ENCODE results near the gene MTMR11.
A peak's percentile ranks its signal among the peaks of the same experiment; 100 is the strongest.

Gene MTMR11

DNA sequence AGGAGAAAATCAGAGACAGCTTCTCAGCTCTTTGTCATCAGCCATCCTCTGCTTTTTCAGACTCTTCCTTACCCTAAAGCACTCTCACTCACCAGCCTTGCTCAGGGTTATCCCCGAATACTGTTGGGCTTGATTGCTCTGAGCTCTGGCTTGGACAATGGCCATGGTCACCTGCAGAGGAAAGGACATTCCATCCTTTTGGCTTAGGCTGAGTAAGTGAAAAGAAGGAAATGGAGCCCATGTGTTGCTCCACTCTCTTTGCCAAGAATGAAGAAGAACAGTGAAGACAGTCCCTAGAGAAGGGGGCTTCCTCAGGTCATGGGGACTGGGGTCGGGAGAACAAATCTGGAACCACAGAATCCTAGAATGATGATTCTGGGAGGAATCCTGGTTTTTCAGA, 2.3 kb downstream of the MTMR11 start:
- Histone ChIP-seq H3K4me3 (ENCODE audit: low read depth in 1 of 2, low read length in 2 of 2) (no peak overlapping the region), H3K27me3 (ENCODE audit: low read depth, low read length) (no peaks in the 10 kb centered on the region), H3K4me1 (ENCODE audit: control insufficient read depth in 1 of 2, insufficient read depth in 2 of 2, low read length in 2 of 2) (peaks cover 10 to 32% of the 10 kb centered on the region in 2 donors), H3K36me3 (ENCODE audit: control insufficient read depth in 1 of 2, insufficient read depth in 2 of 2, low read length in 2 of 2) (peaks cover 17 to 21% of the 10 kb centered on the region in 2 donors), H3K9me3 (ENCODE audit: control insufficient read depth in 1 of 2, low read length in 2 of 2) (no peaks in the 10 kb centered on the region), H3K27ac (ENCODE audit: low read length) (peak overlapping the region; percentile 88)

GRCh38 chr1:149933208-149933607, 3.5 kb downstream of the MTMR11 start:
- Histone ChIP-seq H3K4me3 (ENCODE audit: low read depth in 1 of 2, low read length in 2 of 2) (no peak overlapping the region), H3K4me1 (ENCODE audit: control insufficient read depth in 1 of 2, insufficient read depth in 2 of 2, low read length in 2 of 2) (peaks cover 15 to 29% of the 10 kb centered on the region in 2 donors), H3K9me3 (ENCODE audit: control insufficient read depth in 1 of 2, low read length in 2 of 2) (no peaks in the 10 kb centered on the region), H3K27me3 (ENCODE audit: low read depth, low read length) (no peaks in the 10 kb centered on the region), H3K27ac (ENCODE audit: low read length) (no peak overlapping the region), H3K36me3 (ENCODE audit: control insufficient read depth in 1 of 2, insufficient read depth in 2 of 2, low read length in 2 of 2) (peaks cover 17 to 25% of the 10 kb centered on the region in 2 donors)

- Histone ChIP-seq H3K27ac (ENCODE audit: low read length) (no peak overlapping the region), H3K4me1 (ENCODE audit: control insufficient read depth in 1 of 2, insufficient read depth in 2 of 2, low read length in 2 of 2) (peaks cover 9 to 22% of the 10 kb centered on the region in 2 donors), H3K4me3 (ENCODE audit: low read depth in 1 of 2, low read length in 2 of 2) (no peak overlapping the region), H3K36me3 (ENCODE audit: control insufficient read depth in 1 of 2, insufficient read depth in 2 of 2, low read length in 2 of 2) (peaks cover 17 to 25% of the 10 kb centered on the region in 2 donors), H3K9me3 (ENCODE audit: control insufficient read depth in 1 of 2, low read length in 2 of 2) (no peaks in the 10 kb centered on the region), H3K27me3 (ENCODE audit: low read depth, low read length) (no peaks in the 10 kb centered on the region)
Measured at GRCh38 chr1:149932474-149932873, 4.2 kb downstream of the MTMR11 start.

GRCh38 chr1:149931212-149931790, 5.4 kb downstream of the MTMR11 start:
- Histone ChIP-seq H3K9me3 (ENCODE audit: control insufficient read depth in 1 of 2, low read length in 2 of 2) (no peaks in the 10 kb centered on the region), H3K4me1 (ENCODE audit: control insufficient read depth in 1 of 2, insufficient read depth in 2 of 2, low read length in 2 of 2) (peaks cover 9 to 23% of the 10 kb centered on the region in 2 donors), H3K36me3 (ENCODE audit: control insufficient read depth in 1 of 2, insufficient read depth in 2 of 2, low read length in 2 of 2) (peaks cover 18 to 27% of the 10 kb centered on the region in 2 donors), H3K27ac (ENCODE audit: low read length) (no peak overlapping the region), H3K27me3 (ENCODE audit: low read depth, low read length) (no peaks in the 10 kb centered on the region), H3K4me3 (ENCODE audit: low read depth in 1 of 2, low read length in 2 of 2) (no peak overlapping the region)

DNA sequence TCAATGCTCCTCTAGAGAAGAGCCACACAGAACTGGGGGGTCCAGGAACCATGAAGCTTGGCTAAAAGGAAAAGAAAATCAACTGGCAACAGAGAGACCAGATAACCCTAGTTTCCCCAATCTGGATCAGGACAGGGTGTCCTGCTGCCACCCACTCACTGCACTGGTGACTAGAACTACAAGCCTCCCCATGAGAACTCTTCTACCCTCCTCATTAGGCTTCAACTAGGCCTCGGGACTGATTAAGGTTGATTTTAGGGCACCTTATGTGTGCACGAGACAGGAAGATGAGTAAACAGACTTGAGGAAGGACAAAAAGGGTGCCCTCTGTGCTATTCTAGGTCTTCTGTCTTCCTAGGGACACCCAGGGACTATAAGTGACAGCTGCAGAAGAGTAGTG, 6.8 kb downstream of the MTMR11 start:
- H3K4me1 ChIP-seq (ENCODE audit: control insufficient read depth in 1 of 2, insufficient read depth in 2 of 2, low read length in 2 of 2) = peaks cover 13 to 28% of the 10 kb centered on the region in 2 donors
- no peaks in the 10 kb centered on the region for H3K27me3 ChIP-seq (ENCODE audit: low read depth, low read length)
- H3K9me3 ChIP-seq (ENCODE audit: control insufficient read depth in 1 of 2, low read length in 2 of 2) = no peaks in the 10 kb centered on the region
- peaks cover 32 to 41% of the 10 kb centered on the region in 2 donors for H3K36me3 ChIP-seq (ENCODE audit: control insufficient read depth in 1 of 2, insufficient read depth in 2 of 2, low read length in 2 of 2)
- H3K27ac ChIP-seq (ENCODE audit: low read length) = no peak overlapping the region
- no peak overlapping the region for H3K4me3 ChIP-seq (ENCODE audit: low read depth in 1 of 2, low read length in 2 of 2)

DNA sequence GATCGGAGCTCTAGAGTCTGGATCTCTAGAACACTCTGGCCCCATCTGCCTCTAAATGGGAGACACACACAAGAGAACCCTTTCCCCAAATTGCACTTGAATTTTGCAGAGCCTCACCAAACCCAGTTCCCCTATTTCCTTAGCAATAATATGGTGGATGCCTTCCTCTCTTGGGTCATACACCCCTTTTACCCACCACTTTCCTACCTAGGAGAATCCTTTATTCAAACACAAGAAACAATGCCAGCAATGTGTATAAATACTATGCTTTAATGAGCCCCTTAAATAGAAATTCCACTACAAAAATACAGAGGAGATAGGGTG, 8.3 kb downstream of the MTMR11 start:
- no peaks in the 10 kb centered on the region for H3K27me3 ChIP-seq (ENCODE audit: low read depth, low read length)
- peak overlapping the region; percentile 86 to 88 for H3K4me3 ChIP-seq (ENCODE audit: low read depth in 1 of 2, low read length in 2 of 2)
- H3K27ac ChIP-seq (ENCODE audit: low read length) = peak overlapping the region; percentile 97
- peaks cover 44 to 56% of the 10 kb centered on the region in 2 donors for H3K36me3 ChIP-seq (ENCODE audit: control insufficient read depth in 1 of 2, insufficient read depth in 2 of 2, low read length in 2 of 2)
- H3K9me3 ChIP-seq (ENCODE audit: control insufficient read depth in 1 of 2, low read length in 2 of 2) = no peaks in the 10 kb centered on the region
- H3K4me1 ChIP-seq (ENCODE audit: control insufficient read depth in 1 of 2, insufficient read depth in 2 of 2, low read length in 2 of 2) = peaks cover 13 to 28% of the 10 kb centered on the region in 2 donors

DNA sequence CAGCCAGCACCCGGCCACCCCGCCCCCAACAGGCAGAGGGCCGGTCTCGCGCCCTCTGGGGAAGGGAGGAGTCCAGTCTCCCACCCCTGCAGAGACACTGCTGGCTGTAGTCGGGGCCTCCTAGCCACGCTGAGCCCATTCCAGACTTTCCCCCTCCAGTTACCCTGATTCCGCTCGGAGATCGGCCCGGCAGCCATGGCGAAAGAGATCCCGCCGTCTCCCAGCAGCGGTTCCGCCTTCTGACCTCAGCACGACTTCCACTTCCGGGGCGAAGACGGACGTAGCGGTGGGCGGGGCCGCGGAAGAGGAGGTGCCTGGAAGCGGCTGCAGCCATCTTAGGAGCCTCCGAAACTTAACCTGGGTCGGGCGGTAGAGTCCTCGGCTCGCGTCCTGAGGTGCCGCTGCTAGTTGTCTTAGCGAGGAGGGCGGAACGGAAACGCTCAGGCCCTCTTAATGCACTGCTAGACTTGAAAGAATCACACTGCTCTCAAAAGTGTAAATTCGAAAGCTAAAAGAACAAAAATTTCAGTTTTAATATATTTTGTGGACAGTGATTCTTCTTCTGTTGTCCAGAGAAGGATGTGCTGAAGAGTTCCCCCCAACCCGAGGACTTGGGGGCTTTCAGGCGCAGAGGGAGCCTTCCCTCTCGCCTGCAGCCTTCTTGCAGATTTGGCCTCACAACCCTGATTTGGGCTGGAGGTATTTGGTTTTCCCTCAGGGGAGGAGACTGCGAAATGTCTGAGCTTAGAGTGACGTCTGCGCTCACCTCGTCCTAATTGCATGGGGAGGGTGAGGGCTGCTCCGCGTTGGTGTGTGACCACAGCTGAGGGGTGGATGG, 8.9 kb downstream of the MTMR11 start, which contains the start of gene SF3B4:
SF3B4 (minus strand) TSS at position 241 of the 838 bp plus-strand sequence; CDS start at position 197, 44 bp downstream.
- Histone ChIP-seq H3K36me3 (ENCODE audit: control insufficient read depth in 1 of 2, insufficient read depth in 2 of 2, low read length in 2 of 2) (peaks cover 50 to 61% of the 10 kb centered on the region in 2 donors), H3K9me3 (ENCODE audit: control insufficient read depth in 1 of 2, low read length in 2 of 2) (no peaks in the 10 kb centered on the region), H3K27me3 (ENCODE audit: low read depth, low read length) (no peaks in the 10 kb centered on the region), H3K27ac (ENCODE audit: low read length) (peak within 1 kb of the TSS; percentile 97), H3K4me1 (ENCODE audit: control insufficient read depth in 1 of 2, insufficient read depth in 2 of 2, low read length in 2 of 2) (peaks cover 13 to 28% of the 10 kb centered on the region in 2 donors), H3K4me3 (ENCODE audit: low read depth in 1 of 2, low read length in 2 of 2) (peak within 1 kb of the TSS; percentile 86 to 88)

- H3K36me3 ChIP-seq (ENCODE audit: control insufficient read depth in 1 of 2, insufficient read depth in 2 of 2, low read length in 2 of 2) = peaks cover 51 to 63% of the 10 kb centered on the region in 2 donors
Measured at GRCh38 chr1:149927056-149927562, 9.6 kb downstream of the MTMR11 start.

GRCh38 chr1:149926296-149926695, 10.4 kb downstream of the MTMR11 start:
- Histone ChIP-seq H3K36me3 (ENCODE audit: control insufficient read depth in 1 of 2, insufficient read depth in 2 of 2, low read length in 2 of 2) (peaks cover 44 to 55% of the 10 kb centered on the region in 2 donors), H3K27ac (ENCODE audit: low read length) (no peak overlapping the region), H3K4me3 (ENCODE audit: low read depth in 1 of 2, low read length in 2 of 2) (peak overlapping the region; percentile 86 to 88), H3K9me3 (ENCODE audit: control insufficient read depth in 1 of 2, low read length in 2 of 2) (no peaks in the 10 kb centered on the region), H3K27me3 (ENCODE audit: low read depth, low read length) (no peaks in the 10 kb centered on the region), H3K4me1 (ENCODE audit: control insufficient read depth in 1 of 2, insufficient read depth in 2 of 2, low read length in 2 of 2) (peaks cover 13 to 28% of the 10 kb centered on the region in 2 donors)

More at GRCh38 chr1:149927056-149927562, 9.6 kb downstream of the MTMR11 start:
- Histone ChIP-seq H3K9me3 (ENCODE audit: control insufficient read depth in 1 of 2, low read length in 2 of 2) (no peaks in the 10 kb centered on the region), H3K4me3 (ENCODE audit: low read depth in 1 of 2, low read length in 2 of 2) (peak overlapping the region; percentile 86 to 88), H3K4me1 (ENCODE audit: control insufficient read depth in 1 of 2, insufficient read depth in 2 of 2, low read length in 2 of 2) (peaks cover 13 to 28% of the 10 kb centered on the region in 2 donors), H3K27ac (ENCODE audit: low read length) (peak overlapping the region; percentile 97), H3K27me3 (ENCODE audit: low read depth, low read length) (no peaks in the 10 kb centered on the region)

DNA sequence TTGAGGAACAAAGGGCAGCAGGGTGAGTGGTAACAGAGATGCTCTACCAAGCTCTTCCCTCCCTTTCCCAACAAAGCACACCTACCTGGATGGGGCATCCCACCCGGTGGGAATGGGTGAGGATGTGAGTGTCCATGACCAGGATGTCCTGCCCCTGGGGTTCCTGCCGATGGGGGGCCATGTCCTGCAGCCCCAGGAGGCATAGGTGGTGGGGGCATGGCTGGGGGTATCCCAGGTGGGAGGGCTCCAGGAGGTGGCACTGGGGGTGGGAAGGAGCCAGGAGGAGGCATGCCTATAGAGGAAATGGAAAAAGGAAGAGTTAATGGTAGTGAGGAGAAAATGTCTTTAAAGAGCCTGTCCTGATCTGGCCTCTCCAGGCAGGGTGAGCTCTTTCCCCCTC, 10.9 kb downstream of the MTMR11 start:
- H3K27ac ChIP-seq (ENCODE audit: low read length) = no peak overlapping the region
- H3K27me3 ChIP-seq (ENCODE audit: low read depth, low read length) = no peaks in the 10 kb centered on the region
- peaks cover 44 to 50% of the 10 kb centered on the region in 2 donors for H3K36me3 ChIP-seq (ENCODE audit: control insufficient read depth in 1 of 2, insufficient read depth in 2 of 2, low read length in 2 of 2)
- H3K4me3 ChIP-seq (ENCODE audit: low read depth in 1 of 2, low read length in 2 of 2) = peak overlapping the region in 1 of 2 donors; percentile 88
- H3K4me1 ChIP-seq (ENCODE audit: control insufficient read depth in 1 of 2, insufficient read depth in 2 of 2, low read length in 2 of 2) = peaks cover 13 to 28% of the 10 kb centered on the region in 2 donors
- H3K9me3 ChIP-seq (ENCODE audit: control insufficient read depth in 1 of 2, low read length in 2 of 2) = no peaks in the 10 kb centered on the region

- H3K36me3 ChIP-seq (ENCODE audit: control insufficient read depth in 1 of 2, insufficient read depth in 2 of 2, low read length in 2 of 2) = peaks cover 43 to 47% of the 10 kb centered on the region in 2 donors
- H3K27me3 ChIP-seq (ENCODE audit: low read depth, low read length) = no peaks in the 10 kb centered on the region
- no peaks in the 10 kb centered on the region for H3K9me3 ChIP-seq (ENCODE audit: control insufficient read depth in 1 of 2, low read length in 2 of 2)
- no peak overlapping the region for H3K27ac ChIP-seq (ENCODE audit: low read length)
- peaks cover 13 to 28% of the 10 kb centered on the region in 2 donors for H3K4me1 ChIP-seq (ENCODE audit: control insufficient read depth in 1 of 2, insufficient read depth in 2 of 2, low read length in 2 of 2)
- H3K4me3 ChIP-seq (ENCODE audit: low read depth in 1 of 2, low read length in 2 of 2) = no peak overlapping the region
Measured at GRCh38 chr1:149925345-149925744, 11.3 kb downstream of the MTMR11 start.

All from muscle layer of duodenum (tissue), 2 donors.